Tibial nerve (tissue), 4 donors: Measurements from ENCODE around the gene SLC5A2.

Experiments
- CTCF ChIP-seq, 5 experiments: fragments of 200-600 bp in 3 of 5; fragments of 450-650 bp in 2 of 5; sonication (generic) in 3 of 5; IDR thresholded peaks; one replicate each; pipeline ENCODE4 v1.5.1; 2016 to 2019; ENCODE audit warnings: antibody characterized with exemption in 5 of 5, mild to moderate bottlenecking in 3 of 5, moderate library complexity in 2 of 5
- EP300 ChIP-seq, 2 donors: sonication (generic); formaldehyde crosslinking; IDR thresholded peaks; one replicate each; pipeline ENCODE4 v1.6.1; 2017; ENCODE audit warnings: antibody characterized with exemption in 2 of 2, mild to moderate bottlenecking in 1 of 2

GRCh38 chr16:31496670-31497069 lies 13.7 kb downstream of the SLC5A2 start:
- no peak for TF ChIP-seq CTCF (IDR thresholded peaks at IDR 0.05)
- TF ChIP-seq EP300 (IDR thresholded peaks at IDR 0.05): no peak
